Upper lobe of right lung (tissue), 1 donor: ENCODE results near the gene PADI4. TPM values are rescaled to one million over a fixed set of nuclear protein-coding genes. Genes with fewer than 3 reads are reported as not detected.

Experiments used
- ATAC-seq: fragments of 200-7000 bp; cut with Tn5 transposase; one replicate; pipeline ENCODE4 v1.9.1; 2020; ENCODE audit warnings: mild to moderate bottlenecking, moderate library complexity
- DNase-seq: peaks from one replicate; pipeline ENCODE4 v3.0.0-alpha.2; 2020
- H3K27ac ChIP-seq: fragments of 200-600 bp; one replicate; pipeline ENCODE4 v1.8.0; 2022
- H3K27me3 ChIP-seq: fragments of 200-600 bp; one replicate; pipeline ENCODE4 v1.8.0; 2022; ENCODE audit warnings: mild to moderate bottlenecking
- H3K36me3 ChIP-seq: fragments of 200-600 bp; one replicate; pipeline ENCODE4 v1.8.0; 2022
- H3K4me1 ChIP-seq: fragments of 200-600 bp; one replicate; pipeline ENCODE4 v1.8.0; 2022
- H3K4me3 ChIP-seq: fragments of 200-600 bp; one replicate; pipeline ENCODE4 v1.8.0; 2022; ENCODE audit warnings: mild to moderate bottlenecking
- H3K9me3 ChIP-seq: fragments of 200-600 bp; one replicate; pipeline ENCODE4 v1.8.0; 2022
- intact Hi-C: fragments of 100-400 bp; cut with DNase I; formaldehyde crosslinking; loops from one replicate; pipeline ENCODE4 v1.11.0; 2022
- total RNA-seq: library from RNA; stranded (reverse); fragmentation: NEBNext Ultra II Directional; extraction: Animal tissue kit (Norgen Biotek cat#: 25700); gene quantifications from one replicate; pipeline ENCODE4 v1.2.1, GENCODE V29; 2021
- TF ChIP-seq, protein P1 (sequence below): fragments of 200-600 bp; IDR thresholded peaks from one replicate; pipeline ENCODE4 v1.8.0; 2022; ENCODE audit warnings: antibody characterized with exemption
- donor health status: DM: no; HTN: yes; CAD: no; lungs with severe emphysema.

The PADI4 gene
- total RNA-seq, 1 donor from 2014 or later, result 2.3 TPM

DNA sequence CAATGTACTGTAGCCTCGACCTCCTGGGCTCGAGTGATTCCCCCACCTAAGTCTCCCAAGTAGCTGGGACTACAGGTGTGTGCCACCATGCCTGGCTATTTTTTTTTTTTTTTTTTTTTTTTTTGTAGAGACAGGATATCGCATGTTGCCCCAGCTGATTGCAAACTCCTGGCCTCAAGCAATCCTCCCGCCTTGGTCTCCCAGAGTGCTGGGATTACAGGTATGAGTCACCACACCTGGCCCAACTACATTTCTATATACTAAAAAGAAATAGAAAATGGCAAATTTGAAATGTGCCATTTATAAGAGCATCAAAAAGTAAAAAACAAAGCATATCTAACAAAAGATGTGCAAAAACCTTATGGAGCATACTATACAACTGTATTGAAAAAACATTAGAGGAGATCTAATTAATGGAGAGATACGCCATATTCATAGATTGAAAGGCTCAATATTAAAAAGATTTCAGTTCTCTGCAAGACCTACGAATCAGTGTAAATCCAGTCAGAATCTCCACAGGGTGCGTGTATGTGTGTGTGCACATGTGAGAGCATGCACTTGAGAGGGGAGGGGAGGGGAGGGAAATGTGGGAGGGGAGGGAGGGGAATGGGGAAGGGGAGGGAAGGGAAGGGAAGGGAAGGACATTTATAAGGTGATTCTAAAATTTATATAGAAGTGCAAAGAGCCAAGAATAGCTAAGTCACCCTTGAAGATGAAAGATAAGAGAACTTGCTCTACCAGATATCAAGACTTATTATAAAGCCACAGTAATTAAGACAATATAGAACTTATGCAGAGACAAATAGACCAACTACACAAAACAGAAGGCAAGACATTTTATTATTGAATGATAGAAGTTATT lies 15.5 kb upstream of the PADI4 start:
- no peak overlapping the region for H3K4me3 ChIP-seq
- no peak overlapping the region for H3K27ac ChIP-seq
- ATAC-seq (no peak), DNase-seq (no peak)
- TF ChIP-seq, protein P1, sequence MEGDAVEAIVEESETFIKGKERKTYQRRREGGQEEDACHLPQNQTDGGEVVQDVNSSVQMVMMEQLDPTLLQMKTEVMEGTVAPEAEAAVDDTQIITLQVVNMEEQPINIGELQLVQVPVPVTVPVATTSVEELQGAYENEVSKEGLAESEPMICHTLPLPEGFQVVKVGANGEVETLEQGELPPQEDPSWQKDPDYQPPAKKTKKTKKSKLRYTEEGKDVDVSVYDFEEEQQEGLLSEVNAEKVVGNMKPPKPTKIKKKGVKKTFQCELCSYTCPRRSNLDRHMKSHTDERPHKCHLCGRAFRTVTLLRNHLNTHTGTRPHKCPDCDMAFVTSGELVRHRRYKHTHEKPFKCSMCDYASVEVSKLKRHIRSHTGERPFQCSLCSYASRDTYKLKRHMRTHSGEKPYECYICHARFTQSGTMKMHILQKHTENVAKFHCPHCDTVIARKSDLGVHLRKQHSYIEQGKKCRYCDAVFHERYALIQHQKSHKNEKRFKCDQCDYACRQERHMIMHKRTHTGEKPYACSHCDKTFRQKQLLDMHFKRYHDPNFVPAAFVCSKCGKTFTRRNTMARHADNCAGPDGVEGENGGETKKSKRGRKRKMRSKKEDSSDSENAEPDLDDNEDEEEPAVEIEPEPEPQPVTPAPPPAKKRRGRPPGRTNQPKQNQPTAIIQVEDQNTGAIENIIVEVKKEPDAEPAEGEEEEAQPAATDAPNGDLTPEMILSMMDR, result no peak
- H3K36me3 ChIP-seq, result no peaks in the 10 kb centered on the region
- intact Hi-C loops, result no loop called here
- H3K27me3 ChIP-seq, result peaks cover 19% of the 10 kb centered on the region
- H3K4me1 ChIP-seq, result no peaks in the 10 kb centered on the region
- H3K9me3 ChIP-seq, result no peaks in the 10 kb centered on the region

DNA sequence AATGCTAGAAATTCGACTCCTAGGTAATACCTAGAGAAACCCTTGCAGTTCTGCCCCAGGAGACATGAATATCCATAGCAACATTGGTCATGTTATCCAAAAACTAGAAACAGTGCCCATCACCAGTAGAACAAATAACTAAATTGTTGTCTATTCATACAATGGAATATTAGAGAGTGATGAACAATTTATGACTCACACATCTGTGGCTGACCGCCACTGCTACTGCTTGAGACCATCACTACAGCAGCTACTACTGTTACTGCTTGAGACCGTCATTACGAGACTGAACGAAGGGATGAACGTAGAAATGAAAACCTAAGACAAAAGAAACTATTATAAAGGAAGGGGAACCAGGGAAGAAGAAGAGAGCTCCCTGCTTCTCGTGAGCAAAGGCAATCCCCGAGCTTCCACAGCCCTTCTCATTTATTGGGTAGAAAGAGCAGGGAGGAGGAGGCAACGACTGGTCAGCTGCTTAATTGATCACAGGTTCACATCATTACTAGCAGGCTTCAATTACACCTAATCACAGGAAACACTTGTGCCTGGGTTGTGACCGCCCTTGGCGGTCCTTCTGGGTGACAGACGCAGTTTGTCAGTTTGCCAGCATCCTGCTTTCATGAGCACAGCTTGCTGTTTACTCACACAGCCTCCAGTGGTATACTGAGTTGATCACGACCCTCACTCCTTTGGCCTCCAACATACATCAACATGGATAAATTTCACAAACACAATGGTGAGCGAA lies 14.1 kb upstream of the PADI4 start:
- H3K4me1 ChIP-seq, result no peaks in the 10 kb centered on the region
- ATAC-seq, result no peak
- DNase-seq, result no peak
- H3K9me3 ChIP-seq, result no peaks in the 10 kb centered on the region
- TF ChIP-seq, protein P1, result no peak
- H3K4me3 ChIP-seq, result no peak overlapping the region
- no peak overlapping the region for H3K27ac ChIP-seq
- H3K36me3 ChIP-seq, result no peaks in the 10 kb centered on the region
- H3K27me3 ChIP-seq, result peaks cover 19% of the 10 kb centered on the region
- intact Hi-C loops, result no loop called here

DNA sequence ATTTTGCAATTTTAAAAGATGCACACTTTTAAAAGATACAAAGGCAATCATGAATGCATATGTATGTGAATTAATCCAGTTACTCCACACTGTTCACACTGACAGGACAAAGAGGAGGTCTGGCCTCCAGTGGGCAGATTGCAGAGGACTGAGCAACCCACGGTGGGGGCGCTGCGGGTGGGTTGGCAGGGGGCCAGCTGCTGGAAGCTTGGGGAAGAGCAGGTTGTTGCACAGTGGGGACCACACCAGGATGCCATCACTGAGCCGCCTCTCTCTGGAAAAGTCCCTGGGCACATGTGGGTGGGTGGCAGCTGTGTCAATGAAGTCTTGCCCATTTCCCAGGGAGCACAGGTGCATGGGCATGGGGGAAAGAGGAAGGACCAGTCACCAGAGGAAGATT lies 12.7 kb upstream of the PADI4 start:
- Histone ChIP-seq H3K27ac (no peak overlapping the region), H3K4me1 (no peaks in the 10 kb centered on the region), H3K9me3 (no peaks in the 10 kb centered on the region), H3K36me3 (no peaks in the 10 kb centered on the region), H3K4me3 (no peak overlapping the region), H3K27me3 (peaks cover 17% of the 10 kb centered on the region)
- TF ChIP-seq, protein P1, result no peak
- intact Hi-C loops, result no loop called here
- DNase-seq (no peak), ATAC-seq (no peak)

DNA sequence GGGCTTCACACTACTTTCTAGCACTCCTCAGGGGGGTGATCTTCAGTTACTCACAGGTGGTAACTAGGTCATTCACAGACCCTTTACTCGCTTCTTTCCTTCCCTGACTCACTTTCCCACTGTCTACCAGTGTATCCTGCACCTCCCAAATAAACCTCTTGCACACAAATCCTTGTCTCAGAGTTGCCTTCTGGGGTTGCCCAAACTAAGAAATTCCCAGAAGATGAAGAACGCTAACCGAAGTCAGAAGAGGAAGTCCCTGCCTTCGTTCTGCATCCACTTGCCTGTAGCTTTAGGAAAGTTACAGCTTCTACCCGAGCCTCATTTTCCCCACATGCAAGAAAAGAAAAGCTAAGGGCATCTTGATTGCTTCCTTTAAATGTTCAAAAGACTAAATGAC lies 11.9 kb upstream of the PADI4 start:
- Histone ChIP-seq H3K27me3 (peaks cover 13% of the 10 kb centered on the region), H3K4me3 (no peak overlapping the region), H3K4me1 (no peaks in the 10 kb centered on the region), H3K9me3 (no peaks in the 10 kb centered on the region), H3K36me3 (no peaks in the 10 kb centered on the region), H3K27ac (no peak overlapping the region)
- no peak for DNase-seq
- intact Hi-C loops, result no loop called here
- TF ChIP-seq, protein P1, result no peak
- ATAC-seq, result no peak

DNA sequence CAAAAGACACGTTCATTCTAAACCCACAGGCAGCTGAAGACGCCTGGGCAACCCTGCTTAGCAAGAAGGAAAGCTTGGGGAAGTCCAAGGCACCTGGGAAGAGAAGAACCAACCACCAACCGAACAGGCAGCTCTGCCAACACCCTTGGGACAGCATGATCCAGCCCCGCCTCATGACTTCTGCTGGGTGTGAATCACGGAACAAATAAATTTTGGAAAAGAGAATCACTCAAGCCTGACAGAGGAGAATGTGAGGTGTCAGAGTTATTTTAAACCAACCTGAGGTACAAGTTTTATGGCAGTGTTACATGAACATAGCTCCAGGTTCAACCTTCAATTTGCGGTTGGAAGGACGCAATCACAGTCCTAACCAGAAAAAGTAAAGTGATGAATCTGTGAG lies 10.0 kb upstream of the PADI4 start:
- no peaks in the 10 kb centered on the region for H3K9me3 ChIP-seq
- no peak overlapping the region for H3K27ac ChIP-seq
- no peaks in the 10 kb centered on the region for H3K4me1 ChIP-seq
- DNase-seq (no peak), ATAC-seq (no peak)
- H3K36me3 ChIP-seq, result no peaks in the 10 kb centered on the region
- peaks cover 8% of the 10 kb centered on the region for H3K27me3 ChIP-seq
- no peak overlapping the region for H3K4me3 ChIP-seq
- TF ChIP-seq, protein P1, result no peak
- intact Hi-C loops, result no loop called here
